Measurements from ENCODE around the gene NFIB.

NFIB gene

GRCh38 chr9:14272927-14273528 is 40.9 kb downstream of the NFIB start:
- no peak for DNase-seq

- no peak for DNase-seq
These were observed 42.8 kb downstream of the NFIB start for GRCh38 chr9:14271093-14271673.

GRCh38 chr9:14270358-14271092 is 43.4 kb downstream of the NFIB start:
- DNase-seq: no peak

GRCh38 chr9:14269916-14270315 is 44.0 kb downstream of the NFIB start:
- no peak for DNase-seq

GRCh38 chr9:14263707-14264483 is 50.0 kb downstream of the NFIB start:
- no peak for DNase-seq

- no peak for DNase-seq
These were observed 51.1 kb downstream of the NFIB start for GRCh38 chr9:14262827-14263226.

GRCh38 chr9:14261616-14262015 is 52.3 kb downstream of the NFIB start:
- DNase-seq: no peak

- DNase-seq: no peak
These were observed 53.8 kb downstream of the NFIB start for GRCh38 chr9:14260101-14260500.

GRCh38 chr9:14258660-14259239 is 55.2 kb downstream of the NFIB start:
- DNase-seq: no peak

GRCh38 chr9:14258156-14258555 is 55.8 kb downstream of the NFIB start:
- no peak for DNase-seq

- no peak for DNase-seq
These were observed 57.4 kb downstream of the NFIB start for GRCh38 chr9:14256588-14256987.

- DNase-seq: no peak
These were observed 62.5 kb downstream of the NFIB start for GRCh38 chr9:14251154-14252071.

- DNase-seq: no peak
These were observed 63.2 kb downstream of the NFIB start for GRCh38 chr9:14250794-14251153.

GRCh38 chr9:14249527-14249926 is 64.4 kb downstream of the NFIB start:
- DNase-seq: no peak

- DNase-seq: no peak
These were observed 65.8 kb downstream of the NFIB start for GRCh38 chr9:14248149-14248548.

- no peak for DNase-seq
These were observed 66.4 kb downstream of the NFIB start for GRCh38 chr9:14247577-14247976.

- no peak for DNase-seq
These were observed 67.0 kb downstream of the NFIB start for GRCh38 chr9:14246951-14247350.

GRCh38 chr9:14245901-14246525 is 67.9 kb downstream of the NFIB start:
- no peak for DNase-seq

- no peak for DNase-seq
These were observed 70.4 kb downstream of the NFIB start for GRCh38 chr9:14243514-14244042.

- DNase-seq: no peak
These were observed 71.7 kb downstream of the NFIB start for GRCh38 chr9:14242150-14242805.

- no peak for DNase-seq
These were observed 73.4 kb downstream of the NFIB start for GRCh38 chr9:14240537-14240936.
